ENCODE measurements around the gene RGSL1.

DNA sequence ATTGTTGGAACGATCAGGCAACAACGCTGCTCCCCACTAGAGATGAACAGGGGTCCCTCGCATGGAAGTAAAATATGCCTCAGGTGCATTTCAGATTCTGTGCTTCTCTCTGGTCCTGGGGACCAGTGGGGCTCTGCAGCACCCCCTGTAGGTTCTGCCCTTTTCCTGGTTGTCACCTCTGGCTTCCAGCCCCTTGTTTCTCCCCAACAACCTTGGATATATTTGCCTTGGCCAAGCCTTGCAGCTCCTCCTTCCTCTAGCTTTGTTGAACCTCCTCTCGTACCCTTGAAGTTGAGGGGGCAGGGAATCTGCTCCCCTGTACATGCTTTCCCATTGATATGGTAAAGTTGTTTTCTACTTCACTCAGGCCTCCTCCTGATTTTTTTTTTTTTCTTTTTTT is 5.4 kb upstream of the RGSL1 start:
- TF ChIP-seq CTCF (IDR thresholded peaks at IDR 0.05; ENCODE audit: borderline replicate concordance, extremely low read depth, low read length, poor library complexity, severe bottlenecking) (peak; percentile 28), EZH2 (IDR thresholded peaks at IDR 0.05; ENCODE audit: borderline replicate concordance, low read depth, low read length, severe bottlenecking) (no peak)

All from DND-41 (cell line).